ENCODE measurements around the gene SCUBE3.

DNA sequence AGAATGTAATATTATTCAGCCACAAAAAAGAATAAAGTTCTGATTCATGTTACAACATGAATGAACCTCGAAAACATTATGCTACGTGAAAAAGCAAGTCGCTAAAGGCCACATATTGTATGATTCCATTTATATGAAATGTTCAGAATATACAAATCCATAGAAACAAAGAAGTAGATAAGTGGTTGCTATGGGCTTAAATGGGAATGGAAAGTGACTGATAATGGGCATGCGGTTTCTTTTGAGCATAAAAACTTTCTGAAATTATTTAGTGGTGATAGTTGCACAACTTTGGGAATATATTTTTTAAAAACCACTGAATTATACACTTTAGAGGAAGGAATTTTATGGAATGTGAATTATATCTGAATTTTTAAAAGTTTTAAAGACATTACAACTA lies 39.3 kb upstream of the SCUBE3 start:
- TF ChIP-seq, protein P1, sequence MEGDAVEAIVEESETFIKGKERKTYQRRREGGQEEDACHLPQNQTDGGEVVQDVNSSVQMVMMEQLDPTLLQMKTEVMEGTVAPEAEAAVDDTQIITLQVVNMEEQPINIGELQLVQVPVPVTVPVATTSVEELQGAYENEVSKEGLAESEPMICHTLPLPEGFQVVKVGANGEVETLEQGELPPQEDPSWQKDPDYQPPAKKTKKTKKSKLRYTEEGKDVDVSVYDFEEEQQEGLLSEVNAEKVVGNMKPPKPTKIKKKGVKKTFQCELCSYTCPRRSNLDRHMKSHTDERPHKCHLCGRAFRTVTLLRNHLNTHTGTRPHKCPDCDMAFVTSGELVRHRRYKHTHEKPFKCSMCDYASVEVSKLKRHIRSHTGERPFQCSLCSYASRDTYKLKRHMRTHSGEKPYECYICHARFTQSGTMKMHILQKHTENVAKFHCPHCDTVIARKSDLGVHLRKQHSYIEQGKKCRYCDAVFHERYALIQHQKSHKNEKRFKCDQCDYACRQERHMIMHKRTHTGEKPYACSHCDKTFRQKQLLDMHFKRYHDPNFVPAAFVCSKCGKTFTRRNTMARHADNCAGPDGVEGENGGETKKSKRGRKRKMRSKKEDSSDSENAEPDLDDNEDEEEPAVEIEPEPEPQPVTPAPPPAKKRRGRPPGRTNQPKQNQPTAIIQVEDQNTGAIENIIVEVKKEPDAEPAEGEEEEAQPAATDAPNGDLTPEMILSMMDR (conservative IDR thresholded peaks at IDR 0.05; ENCODE audit: low read length) = no peak
- TF ChIP-seq EZH2phosphoT487 (IDR thresholded peaks at IDR 0.05; ENCODE audit: borderline replicate concordance) = no peak
